SK-N-DZ (cell line): ENCODE results near the gene ATOH1.

Experiments
- DNase-seq: peaks from one replicate; pipeline ENCODE4 v3.0.0-alpha.2; 2015; ENCODE audit warnings: low spot score
- small RNA-seq, 2 experiments: library from RNA; depleted of rRNA; stranded (forward); fragments of <200 nt; gene quantifications; one replicate each; pipeline ENCODE3, GENCODE V24; 2014

The ATOH1 gene

GRCh38 chr4:93834249-93835066 is 5.9 kb downstream of the ATOH1 start:
- DNase-seq = peak; percentile 55

DNA sequence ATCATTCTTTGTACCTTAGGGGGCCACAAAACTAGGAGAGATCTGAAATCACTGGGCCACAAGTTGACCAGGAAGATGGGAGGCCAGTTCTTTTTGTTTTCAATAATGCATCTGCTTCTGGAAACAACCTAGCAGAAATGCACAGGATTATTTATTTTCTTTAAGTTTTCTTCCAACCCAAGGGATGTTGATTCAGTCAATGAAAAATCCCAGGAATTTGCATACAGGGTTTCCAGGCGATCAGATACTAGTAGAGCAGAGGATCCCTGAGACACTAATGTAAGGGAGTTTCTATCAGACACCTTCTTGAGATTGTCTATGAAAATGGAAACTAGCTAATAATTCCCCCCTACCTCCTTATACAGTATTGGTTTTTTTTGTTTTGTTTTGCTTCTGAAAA is 7.4 kb downstream of the ATOH1 start:
- no peak for DNase-seq

DNA sequence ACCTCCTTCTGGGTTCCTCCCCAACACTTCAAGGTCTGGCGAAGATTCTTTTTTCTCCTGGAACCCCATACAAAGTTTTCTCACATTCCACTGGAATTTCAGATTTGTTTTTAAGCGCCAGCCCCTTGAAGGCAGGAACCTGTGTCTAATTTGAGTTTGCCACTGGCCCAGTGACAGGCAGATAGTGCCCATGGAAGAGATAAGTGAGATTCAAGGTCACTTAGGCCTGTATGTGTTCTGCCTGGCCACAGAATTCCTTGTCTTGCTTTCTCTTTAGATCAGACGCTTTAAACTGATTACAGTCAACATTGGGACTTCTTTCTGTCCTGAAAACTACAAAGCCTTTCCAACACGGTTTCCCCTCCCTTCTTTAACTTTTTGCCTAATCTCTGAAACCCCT is 11.2 kb downstream of the ATOH1 start:
- DNase-seq = no peak

DNA sequence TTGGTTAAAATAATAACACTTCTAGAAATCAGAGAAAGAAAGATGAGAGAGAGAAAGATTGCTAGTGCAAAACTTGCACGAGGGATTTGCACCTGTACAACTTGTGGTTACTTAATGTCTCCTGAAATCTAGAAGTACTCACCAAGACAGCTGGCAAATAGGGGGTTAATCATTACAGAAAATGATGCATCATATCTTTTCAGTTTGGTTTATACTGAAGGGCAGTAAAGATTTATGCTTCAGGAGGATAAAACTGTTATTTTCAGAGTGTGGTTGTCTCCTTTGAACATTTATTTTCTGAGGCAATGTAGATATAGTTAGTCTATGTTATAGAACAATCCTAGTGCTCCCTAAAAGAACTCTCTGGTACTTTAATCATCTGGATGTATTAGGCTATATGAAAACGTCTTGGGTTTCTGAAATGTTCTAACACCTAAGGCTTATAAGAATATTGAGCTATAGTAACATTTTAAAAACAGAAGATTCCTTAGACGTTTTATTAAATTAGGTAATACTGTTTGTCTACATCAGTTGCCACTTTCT is 13.3 kb downstream of the ATOH1 start:
- no peak for DNase-seq

DNA sequence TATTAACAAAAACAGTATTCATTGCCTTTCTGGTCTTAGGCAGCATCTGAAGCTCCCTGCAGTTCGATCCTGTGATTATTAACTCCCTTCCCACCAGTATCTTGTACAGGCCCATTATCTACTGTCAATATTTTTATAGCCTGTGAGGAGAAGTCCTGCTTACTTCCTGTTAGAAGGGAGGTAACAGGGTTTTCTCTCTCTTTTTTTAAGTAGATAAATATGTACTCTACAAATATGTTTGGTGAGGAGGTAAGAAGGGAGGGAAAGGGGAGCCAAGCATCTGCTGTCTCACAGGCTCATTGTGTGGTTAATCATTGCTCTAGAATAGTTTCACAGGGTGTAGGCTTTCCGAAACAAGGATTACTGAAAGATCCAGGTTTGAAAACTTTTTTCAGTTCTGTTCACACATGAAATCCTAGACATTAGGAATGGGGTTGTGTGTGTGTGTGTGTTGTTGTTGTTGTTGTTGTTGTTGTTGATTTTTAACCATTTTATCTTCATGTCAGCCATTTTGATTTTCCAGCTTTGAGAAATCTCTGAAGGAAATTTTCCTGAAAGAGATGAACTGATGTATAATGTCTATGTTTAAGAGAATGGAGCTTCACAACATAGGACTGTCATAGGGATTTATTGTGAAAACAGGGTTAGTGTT is 14.2 kb downstream of the ATOH1 start:
- DNase-seq = no peak

DNA sequence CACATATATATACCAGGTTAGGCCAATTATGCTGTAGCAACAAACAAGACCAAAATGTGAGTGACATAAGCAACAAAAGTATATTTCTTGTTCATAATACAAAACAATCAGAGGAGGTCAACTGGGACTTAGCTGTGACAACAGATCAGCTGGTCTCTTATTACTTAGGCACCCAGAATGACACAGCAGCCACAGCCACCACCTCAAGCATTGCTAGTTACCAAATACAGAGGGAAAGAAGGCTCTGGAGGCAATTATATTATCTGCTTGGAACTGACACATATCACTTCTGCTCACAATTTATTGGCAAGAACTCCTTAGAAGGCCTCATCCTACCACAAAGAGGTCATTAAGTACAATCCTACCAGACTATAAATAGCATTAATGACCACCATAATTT is 15.2 kb downstream of the ATOH1 start:
- no peak for DNase-seq

GRCh38 chr4:93852680-93853079 is 24.1 kb downstream of the ATOH1 start:
- no peak for DNase-seq

DNA sequence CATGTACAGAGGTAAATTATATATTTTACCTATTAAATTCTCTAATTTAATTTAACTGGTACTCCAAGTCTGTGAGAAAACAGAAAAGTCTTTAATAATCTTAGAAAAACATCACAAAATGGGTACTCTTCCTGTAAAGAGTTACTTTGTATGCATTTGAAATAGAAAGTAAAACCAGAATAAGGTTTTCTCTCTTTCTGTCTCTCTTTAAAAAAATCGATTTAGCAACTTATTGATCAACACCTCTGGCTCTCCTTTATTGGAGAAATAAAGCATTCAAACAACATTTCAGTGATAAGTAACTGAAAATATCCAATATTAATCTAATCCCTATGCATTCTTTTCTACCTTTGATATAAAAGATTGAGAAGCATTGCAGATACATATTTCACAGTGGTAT is 27.4 kb downstream of the ATOH1 start:
- DNase-seq = no peak

DNA sequence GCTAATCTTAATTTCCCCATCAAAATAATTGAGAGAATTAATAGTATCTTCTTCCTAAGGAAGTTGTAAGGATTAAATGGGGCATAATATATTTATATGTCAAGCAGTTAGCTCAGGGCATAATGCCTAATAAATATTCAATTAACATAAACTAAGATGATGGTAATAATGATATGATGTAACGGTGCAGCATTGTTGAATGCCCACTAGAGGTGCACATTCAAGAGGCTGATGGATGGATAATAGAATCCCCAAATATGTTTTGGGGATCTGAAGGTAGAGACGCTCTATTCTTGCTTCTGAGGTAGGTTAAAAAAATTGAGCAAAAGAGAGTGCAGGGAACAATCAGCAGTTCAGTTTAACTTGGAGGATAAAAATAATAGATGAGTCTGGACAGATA is 37.1 kb downstream of the ATOH1 start:
- DNase-seq = no peak

GRCh38 chr4:93867416-93868001 is 39.0 kb downstream of the ATOH1 start:
- no peak for DNase-seq

DNA sequence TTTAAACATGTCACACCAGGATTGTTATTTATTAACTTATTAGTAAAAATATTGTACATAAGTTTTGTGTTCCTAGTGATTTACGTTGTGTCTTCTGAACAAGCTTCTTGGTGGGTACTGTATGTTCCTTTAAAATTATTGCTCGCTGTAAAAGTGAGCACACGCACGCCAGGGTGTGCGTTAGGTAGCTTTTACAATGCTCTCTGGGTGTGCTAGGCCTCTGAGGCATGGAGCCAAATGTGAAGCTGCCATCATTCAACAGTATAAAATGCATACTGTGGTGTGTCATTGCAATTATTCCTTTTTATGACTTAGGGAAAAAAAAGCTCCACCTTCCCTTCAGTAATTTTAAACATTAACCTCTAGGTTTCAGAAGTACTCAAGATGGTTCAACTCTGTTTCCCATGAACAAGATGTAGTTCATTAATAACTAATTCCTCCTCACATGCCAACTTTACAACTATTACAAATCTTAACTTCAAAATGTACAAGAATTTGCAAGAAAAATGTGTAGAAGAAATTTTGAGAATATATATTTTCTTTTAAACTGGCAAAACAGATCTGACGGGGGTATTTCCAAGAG is 42.4 kb downstream of the ATOH1 start:
- no peak for DNase-seq

DNA sequence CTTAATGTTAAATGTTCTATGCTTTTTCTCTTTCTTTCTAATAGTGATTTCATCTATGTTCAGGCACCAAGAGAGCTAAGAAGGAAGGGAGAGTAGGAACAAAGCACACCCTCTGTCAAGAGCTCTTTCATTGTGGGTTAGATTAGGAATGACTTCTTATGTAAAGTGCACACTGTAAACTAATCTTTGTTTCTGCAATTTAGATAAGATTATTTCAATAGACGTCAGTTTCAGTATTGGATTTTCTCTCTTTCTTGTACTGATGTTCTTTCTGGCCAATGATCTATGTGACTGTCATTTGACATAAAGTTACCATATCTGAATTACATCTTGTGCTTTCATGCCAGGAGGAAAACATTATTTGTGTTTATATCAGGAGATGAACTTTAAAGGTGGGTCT is 48.2 kb downstream of the ATOH1 start:
- DNase-seq = no peak

GRCh38 chr4:93878566-93878965 is 50.0 kb downstream of the ATOH1 start:
- DNase-seq = no peak

GRCh38 chr4:93879919-93880318 is 51.4 kb downstream of the ATOH1 start:
- DNase-seq = no peak

Small RNA genes lying within 50 kb of the gene (small RNA-seq; reads per million reads assigned to genes)
- 0 reads per million in 2 experiments for gene RNA5SP164
